ENCODE measurements around the gene USP40. TPM values are rescaled to one million over a fixed set of nuclear protein-coding genes. Genes with fewer than 3 reads are reported as not detected.

USP40 gene
- total RNA-seq, 4 donors from 2014 or later = 30.7 to 113 (median 41.3) TPM

DNA sequence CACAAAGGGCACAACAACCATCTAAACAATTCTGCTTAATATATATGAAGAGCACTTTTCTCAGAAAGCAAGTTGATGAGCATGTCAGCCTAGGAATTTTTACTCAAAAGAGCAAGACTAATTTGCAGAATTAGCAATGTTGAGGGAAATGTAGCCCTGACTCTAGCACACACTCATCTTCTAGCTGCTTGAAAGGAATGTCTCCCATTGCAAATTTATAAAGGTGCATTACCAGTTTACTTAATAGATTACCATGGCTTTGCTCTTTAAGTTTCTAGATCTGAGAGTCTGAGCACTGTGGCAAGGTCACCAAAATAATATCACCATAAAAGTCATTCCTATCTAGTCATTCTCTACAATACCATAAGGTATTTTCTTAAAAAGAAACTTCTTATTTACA, 40.8 kb downstream of the USP40 start:
- Histone ChIP-seq H3K27ac (no peak overlapping the region), H3K36me3 (peaks cover 0 to 23% (median 9%) of the 10 kb centered on the region in 4 donors), H3K4me3 (no peak overlapping the region), H3K4me1 (no peaks in the 10 kb centered on the region), H3K9me3 (no peaks in the 10 kb centered on the region), H3K27me3 (no peaks in the 10 kb centered on the region)
- no peak for DNase-seq
- TF ChIP-seq POLR2AphosphoS5 (IDR thresholded peaks at IDR 0.05) (no peak), POLR2A (IDR thresholded peaks at IDR 0.05) (no peak), EP300 (IDR thresholded peaks at IDR 0.05; ENCODE audit: low read depth) (no peak)
- TF ChIP-seq, protein P1, sequence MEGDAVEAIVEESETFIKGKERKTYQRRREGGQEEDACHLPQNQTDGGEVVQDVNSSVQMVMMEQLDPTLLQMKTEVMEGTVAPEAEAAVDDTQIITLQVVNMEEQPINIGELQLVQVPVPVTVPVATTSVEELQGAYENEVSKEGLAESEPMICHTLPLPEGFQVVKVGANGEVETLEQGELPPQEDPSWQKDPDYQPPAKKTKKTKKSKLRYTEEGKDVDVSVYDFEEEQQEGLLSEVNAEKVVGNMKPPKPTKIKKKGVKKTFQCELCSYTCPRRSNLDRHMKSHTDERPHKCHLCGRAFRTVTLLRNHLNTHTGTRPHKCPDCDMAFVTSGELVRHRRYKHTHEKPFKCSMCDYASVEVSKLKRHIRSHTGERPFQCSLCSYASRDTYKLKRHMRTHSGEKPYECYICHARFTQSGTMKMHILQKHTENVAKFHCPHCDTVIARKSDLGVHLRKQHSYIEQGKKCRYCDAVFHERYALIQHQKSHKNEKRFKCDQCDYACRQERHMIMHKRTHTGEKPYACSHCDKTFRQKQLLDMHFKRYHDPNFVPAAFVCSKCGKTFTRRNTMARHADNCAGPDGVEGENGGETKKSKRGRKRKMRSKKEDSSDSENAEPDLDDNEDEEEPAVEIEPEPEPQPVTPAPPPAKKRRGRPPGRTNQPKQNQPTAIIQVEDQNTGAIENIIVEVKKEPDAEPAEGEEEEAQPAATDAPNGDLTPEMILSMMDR (IDR thresholded peaks at IDR 0.05) = no peak
- in situ Hi-C loops (cut with MboI; ENCODE audit: low pct_ligation_motif_present in 1 of 4, low pct_unique_long_range_greater_than_20kb in 1 of 4, low sequenced_read_pairs in 3 of 4) = no loop called here
- intact Hi-C loops (cut with DNase I; ENCODE audit: low total_unique reads) = no loop called here

DNA sequence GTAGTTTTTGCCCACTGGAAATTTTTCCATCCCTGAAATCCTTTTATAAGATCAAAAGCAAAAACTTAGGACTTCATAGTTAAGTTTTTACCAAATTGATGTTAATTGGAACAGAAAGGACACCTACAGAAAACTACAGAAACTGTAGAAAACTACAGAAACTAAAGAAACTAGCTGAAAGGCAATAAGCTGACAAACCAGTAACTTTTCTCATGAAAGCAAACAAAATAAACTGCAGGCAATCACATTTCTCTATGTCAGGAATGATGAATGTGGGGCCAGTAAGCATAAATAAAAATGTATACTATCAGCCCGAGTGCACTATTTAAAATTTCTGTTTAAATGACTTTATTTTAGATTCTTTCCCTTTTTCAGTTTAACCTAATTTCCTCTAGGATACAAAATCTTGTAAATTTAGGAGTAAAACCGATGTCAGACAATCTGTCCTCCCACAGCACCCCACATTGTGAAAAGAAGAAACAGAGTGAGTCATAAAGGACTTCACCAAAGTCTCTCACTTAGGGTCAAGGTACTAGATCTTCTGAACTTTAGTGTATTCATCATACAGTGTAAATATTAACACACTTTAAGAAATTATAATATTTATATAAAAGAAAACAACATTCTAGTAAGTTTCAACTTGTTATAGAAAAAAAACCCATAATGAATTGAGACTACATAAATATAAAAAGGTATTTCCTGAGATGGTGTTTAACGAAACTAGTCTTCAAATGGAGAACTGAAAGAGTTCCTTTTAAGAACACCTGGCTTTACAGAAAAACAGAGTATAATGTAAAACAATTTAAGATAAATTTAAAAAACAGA, 46.6 kb downstream of the USP40 start:
- in situ Hi-C loops (cut with MboI; ENCODE audit: low pct_ligation_motif_present in 1 of 4, low pct_unique_long_range_greater_than_20kb in 1 of 4, low sequenced_read_pairs in 3 of 4) (no loop called here), intact Hi-C loops (cut with DNase I; ENCODE audit: low total_unique reads) (no loop called here)
- no peaks in the 10 kb centered on the region for H3K9me3 ChIP-seq
- no peak overlapping the region for H3K4me3 ChIP-seq
- 65 to 71% methylated on average over 3 of the region's 3 CpGs for WGBS, 2 donors (ENCODE audit: low coverage in 1 of 2)
- H3K36me3 ChIP-seq = peaks cover 0 to 34% (median 12%) of the 10 kb centered on the region in 4 donors
- TF ChIP-seq, protein P1 (IDR thresholded peaks at IDR 0.05) = no peak
- TF ChIP-seq POLR2AphosphoS5 (IDR thresholded peaks at IDR 0.05) (no peak), EP300 (IDR thresholded peaks at IDR 0.05; ENCODE audit: low read depth) (no peak), POLR2A (IDR thresholded peaks at IDR 0.05) (no peak)
- no peak for DNase-seq
- peak overlapping the region in 2 of 4 donors; percentile 21 to 38 for H3K27ac ChIP-seq
- no peaks in the 10 kb centered on the region for H3K4me1 ChIP-seq
- H3K27me3 ChIP-seq = no peaks in the 10 kb centered on the region

DNA sequence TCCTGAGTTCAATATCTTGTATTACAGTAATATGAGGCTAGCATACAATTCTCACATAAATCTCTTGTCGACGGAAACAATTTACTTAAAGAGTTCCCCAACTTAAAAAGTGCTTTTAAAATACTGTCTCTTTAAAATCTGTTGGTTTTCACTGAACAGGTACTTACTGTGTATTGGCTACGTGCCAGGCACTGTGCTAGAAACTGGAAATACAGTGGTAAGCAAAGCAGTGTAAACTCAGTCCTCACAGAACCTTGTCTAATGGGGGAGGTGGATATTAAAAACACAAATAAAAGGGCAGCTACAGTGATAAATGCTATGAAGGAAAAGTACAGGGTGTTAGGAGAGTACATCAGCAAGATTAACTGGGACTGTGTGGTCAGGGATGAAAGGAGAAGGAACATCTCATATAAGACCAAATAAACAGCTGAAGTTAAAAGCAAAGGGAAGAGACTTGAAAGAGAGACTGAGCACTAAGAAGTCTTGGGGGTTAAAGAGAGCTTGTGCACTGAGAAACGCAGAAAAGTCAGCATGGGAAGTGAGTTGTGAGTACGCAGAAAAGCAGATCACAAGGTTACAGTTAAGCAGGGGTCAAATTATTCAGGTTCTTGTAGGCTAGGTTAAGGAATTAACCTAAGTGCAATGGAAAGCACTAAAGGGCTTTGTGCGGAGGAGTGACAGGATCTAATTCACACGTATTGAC, 52.5 kb downstream of the USP40 start:
- intact Hi-C loops (cut with DNase I; ENCODE audit: low total_unique reads) = no loop called here
- H3K4me3 ChIP-seq = no peak overlapping the region
- TF ChIP-seq POLR2A (IDR thresholded peaks at IDR 0.05) = no peak
- TF ChIP-seq, protein P1 (IDR thresholded peaks at IDR 0.05) = no peak
- TF ChIP-seq POLR2AphosphoS5 (IDR thresholded peaks at IDR 0.05) = no peak
- no peak for TF ChIP-seq EP300 (IDR thresholded peaks at IDR 0.05; ENCODE audit: low read depth)
- peaks cover 0 to 18% (median 1%) of the 10 kb centered on the region in 4 donors for H3K36me3 ChIP-seq
- H3K9me3 ChIP-seq = no peaks in the 10 kb centered on the region
- DNase-seq = peak; percentile 59
- H3K27me3 ChIP-seq = no peaks in the 10 kb centered on the region
- H3K27ac ChIP-seq = peak overlapping the region in 1 of 4 donors; percentile 12
- no peaks in the 10 kb centered on the region for H3K4me1 ChIP-seq
- WGBS, 2 donors (ENCODE audit: low coverage in 1 of 2) = 75 to 78% methylated on average over 6 to 7 of the region's 7 CpGs
- in situ Hi-C loops (cut with MboI; ENCODE audit: low pct_ligation_motif_present in 1 of 4, low pct_unique_long_range_greater_than_20kb in 1 of 4, low sequenced_read_pairs in 3 of 4) = no loop called here

DNA sequence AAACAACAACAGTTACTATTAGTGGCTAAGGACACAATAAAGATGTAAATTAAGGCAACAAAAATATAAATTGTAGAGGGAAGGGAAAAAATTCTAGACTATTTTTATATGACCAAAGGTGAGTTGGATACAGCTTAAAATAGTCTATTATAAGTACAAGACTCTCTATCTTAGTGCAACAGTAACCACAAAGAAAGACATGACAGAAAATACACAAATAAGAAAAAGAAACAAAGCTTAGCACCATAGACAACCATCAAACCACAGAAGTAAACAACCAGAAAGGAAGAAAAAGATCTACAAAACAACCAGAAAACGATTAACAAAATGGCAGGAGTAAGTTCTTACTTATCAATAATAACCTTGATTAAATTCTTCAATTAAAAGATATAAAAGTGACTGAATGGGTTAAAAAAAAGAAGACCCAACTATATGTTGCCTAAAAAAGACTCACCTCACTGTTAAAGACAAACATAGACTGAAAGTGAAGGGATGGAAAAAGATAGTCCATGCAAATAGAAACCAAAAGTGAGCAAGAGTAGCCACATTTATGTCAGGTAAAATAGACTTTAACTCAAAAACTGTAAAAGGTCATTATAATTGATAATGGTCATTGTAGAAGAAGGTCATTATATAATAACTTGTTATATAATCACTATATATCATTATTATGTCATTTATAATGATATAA, 62.5 kb downstream of the USP40 start:
- DNase-seq = no peak

More for the DNA sequence above, 62.5 kb downstream of the USP40 start:
- intact Hi-C loops (cut with DNase I; ENCODE audit: low total_unique reads) (no loop called here), in situ Hi-C loops (cut with MboI; ENCODE audit: low pct_ligation_motif_present in 1 of 4, low pct_unique_long_range_greater_than_20kb in 1 of 4, low sequenced_read_pairs in 3 of 4) (no loop called here)
- Histone ChIP-seq H3K36me3 (peaks cover 0 to 36% (median 9%) of the 10 kb centered on the region in 4 donors), H3K9me3 (peaks cover 9 to 11% of the 10 kb centered on the region in 2 donors), H3K4me1 (peaks cover 0 to 6% (median 0%) of the 10 kb centered on the region in 4 donors), H3K27ac (no peak overlapping the region), H3K4me3 (no peak overlapping the region), H3K27me3 (no peaks in the 10 kb centered on the region)
- TF ChIP-seq POLR2AphosphoS5 (IDR thresholded peaks at IDR 0.05) (no peak), POLR2A (IDR thresholded peaks at IDR 0.05) (no peak)
- TF ChIP-seq, protein P1 (IDR thresholded peaks at IDR 0.05) = no peak
- 71 to 79% methylated on average over 1 of the region's 1 CpG for WGBS, 2 donors (ENCODE audit: low coverage in 1 of 2)
